HG03460 (cell line): ENCODE measurements around the gene IDI1.
"Not testable (repeated sequence)": the region's sequence is repeated elsewhere in the genome, so short reads cannot be mapped to it uniquely, and the experiment has no call there.

Experiments
- ATAC-seq: cut with Tn5 transposase; IDR thresholded peaks from one replicate; pipeline ENCODE4 v1.9.1; 2021; ENCODE audit not compliant: unreplicated experiment

Gene IDI1

DNA sequence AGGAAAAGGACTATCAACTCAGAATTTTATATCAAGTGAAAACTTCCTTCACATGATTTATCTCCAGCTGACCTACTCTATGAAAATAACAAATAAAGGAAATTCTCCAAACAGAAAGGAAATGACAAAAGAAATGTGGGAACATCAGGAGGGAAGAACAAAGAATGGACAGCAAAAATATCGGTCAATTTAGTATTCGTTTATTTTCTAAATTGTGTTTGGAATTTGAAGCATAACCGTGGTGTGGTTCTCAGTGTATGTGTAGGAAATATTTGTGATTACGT, 16.0 kb upstream of the IDI1 start:
- no peak for ATAC-seq

DNA sequence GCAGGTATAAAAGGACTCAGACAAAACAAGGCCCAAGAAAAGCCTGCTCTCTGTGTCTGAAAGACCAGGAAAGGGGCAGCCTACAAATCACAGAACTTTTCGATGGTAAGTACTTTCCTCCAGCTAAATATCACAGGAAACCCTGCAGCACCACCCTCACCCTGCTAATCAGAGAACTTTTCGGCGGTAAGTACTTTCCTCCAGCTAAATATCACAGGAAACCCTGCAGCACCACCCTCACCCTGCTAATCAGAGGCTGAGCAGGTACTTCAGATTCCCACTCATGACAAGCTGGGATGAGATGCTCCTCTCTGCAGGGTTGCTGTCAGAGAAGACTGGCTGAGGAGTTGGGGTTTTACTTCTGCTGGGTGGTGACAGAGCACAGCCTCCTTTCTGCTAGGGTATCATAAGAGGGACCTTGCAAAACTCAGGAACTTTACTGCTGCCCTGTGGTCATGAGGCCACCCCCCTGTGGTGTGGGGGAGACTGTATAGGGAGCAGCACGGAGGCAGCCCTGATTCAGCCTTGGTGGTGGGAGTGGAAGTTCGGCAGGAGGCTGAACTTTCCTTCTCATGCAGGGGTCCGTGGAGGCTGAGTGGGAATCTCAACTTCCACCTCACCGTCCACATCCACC, 14.4 kb upstream of the IDI1 start:
- ATAC-seq: no peak

DNA sequence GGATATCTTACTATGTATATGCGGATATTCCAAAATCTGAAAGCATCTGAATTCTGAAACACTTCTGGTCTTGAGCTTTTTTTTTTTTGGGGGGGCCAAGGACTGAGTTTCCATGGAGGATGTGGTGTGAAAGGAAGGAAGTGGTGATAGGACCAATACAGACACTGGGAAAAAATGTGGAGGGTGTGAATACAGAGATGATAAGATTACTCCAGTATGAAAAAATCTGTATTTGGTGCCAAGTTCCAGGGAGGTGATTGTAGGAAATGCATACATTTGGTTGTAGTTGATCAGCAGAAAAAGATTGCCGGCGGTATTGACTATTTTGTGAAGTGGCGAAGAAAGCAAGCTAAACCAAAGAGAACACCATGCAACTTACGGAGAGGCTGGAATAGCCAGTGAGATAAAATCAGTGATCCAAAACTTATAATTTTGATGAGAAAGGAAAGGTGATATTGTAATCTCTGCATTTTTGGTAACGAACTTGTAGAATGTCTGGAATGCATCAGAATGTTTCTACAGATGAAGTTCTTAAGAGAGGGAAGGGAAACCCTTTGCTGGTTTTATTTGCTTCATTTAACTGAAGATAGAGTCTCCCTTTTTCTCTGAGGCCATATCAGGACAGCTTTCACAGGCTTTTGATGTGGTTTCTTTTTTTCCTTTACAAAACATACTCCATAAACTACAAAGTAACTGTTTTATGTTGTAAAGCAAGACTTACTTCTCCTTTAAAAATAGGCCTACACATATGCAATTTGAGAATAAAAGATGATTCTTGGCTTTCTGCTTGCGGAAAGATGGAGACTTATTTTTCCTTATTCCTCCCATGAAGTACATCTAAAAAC, 13.2 kb upstream of the IDI1 start:
- ATAC-seq: no peak

DNA sequence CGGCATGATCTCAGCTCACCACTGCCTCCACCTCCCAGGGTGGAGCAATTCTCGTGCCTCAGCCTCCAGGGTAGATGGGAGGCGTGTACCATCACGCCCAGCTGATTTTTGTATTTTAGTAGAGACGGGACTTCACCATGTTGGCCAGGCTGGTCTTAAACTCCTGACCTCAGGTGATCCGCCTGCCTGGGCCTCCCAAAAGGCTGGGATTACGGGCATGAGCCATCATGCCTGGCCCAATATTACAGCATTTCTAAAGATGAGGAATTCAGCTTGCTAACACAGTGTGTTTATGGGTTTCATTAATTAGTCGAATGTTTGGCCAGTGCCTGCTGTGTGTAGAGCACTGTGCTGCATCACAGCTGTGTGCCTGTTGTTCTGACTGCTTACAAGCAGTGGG, 11.0 kb upstream of the IDI1 start:
- ATAC-seq: no peak

DNA sequence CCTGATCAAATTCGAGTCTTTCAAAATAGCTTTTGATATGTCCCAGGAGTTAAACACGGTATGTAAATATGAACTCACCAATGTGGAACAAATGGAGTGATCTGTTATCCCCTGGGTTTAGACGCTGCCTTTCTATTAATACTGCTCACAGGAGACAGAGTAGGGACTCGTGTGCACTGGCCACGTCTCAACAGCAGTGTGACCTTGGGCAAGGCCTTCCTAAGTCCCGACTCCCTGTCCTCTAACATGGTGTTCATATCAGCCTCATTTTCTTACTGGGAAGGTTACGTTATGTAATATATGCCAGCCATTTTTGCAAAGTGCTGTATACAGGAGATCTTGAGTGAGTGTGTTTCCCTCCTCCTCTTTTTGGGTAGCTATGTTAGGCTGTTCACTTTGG, 9.1 kb upstream of the IDI1 start:
- no peak for ATAC-seq

- peak; percentile 14 for ATAC-seq
These were observed 8.3 kb upstream of the IDI1 start for GRCh38 chr10:1057106-1057657.

DNA sequence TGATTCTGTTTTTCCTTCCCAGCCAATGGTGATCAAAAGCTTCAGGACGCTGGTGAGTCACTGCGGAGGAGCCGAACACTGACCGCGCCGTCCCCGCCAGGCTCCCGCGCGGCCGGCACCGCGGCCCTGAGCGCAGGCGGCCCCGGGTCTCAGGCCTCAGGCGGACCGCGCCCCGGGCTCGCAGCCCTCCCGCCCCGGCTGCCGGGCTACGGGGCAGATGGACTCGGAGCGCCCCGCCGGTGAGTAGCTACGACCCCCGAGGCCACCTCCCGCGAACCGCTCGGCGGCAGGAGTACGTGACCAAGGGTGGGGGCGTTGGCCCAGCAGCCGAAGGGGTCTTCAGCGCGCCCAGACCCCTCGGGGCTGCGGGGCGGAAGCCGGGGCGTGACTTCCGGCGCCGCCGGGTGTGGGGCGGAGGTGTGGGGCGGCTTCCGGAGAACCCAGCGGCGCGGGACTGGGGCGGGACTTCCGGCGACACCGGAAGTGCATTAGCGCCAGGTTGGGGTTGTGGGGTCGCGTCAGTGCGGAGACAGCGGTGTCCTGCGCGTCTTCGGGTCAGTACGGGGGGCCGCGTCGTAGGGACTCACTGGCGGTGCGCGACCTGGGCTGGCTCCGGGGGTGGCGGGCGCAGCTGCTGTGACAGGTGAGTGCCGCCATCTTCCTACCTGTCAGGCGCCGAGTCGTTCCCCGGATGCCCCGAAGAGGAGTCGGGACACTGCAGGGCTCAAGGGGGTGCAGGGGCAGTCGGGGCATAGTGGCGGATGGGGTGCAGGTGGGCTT, 7.6 kb upstream of the IDI1 start, which contains the start of gene WDR37:
Gene WDR37 (plus strand): TSS at position 60 of the 780 bp plus-strand sequence. CDS start 15,771 bp downstream, outside the sequence.
- peak; percentile 90 for ATAC-seq

- no peak for ATAC-seq
These were observed 5.8 kb upstream of the IDI1 start for GRCh38 chr10:1054684-1055083.

DNA sequence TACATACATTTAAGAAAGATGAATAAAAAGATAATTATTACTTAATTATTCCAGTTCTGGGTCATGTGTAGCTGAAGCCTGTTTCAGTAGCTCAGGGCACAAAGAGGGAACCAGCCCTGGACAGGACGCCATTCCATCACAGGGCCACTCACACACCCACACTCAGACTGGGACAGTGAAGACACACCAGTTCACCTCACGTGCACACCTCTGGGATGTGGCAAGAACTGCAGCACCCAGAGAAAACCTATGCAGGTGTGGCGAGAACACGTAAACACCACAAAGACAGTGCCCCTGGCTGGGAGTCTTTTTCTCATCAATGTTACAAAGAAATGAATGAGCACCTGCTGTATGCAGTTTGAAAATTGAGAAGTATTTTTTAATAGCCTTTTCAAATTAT, 1.6 kb upstream of the IDI1 start:
- ATAC-seq: no peak

DNA sequence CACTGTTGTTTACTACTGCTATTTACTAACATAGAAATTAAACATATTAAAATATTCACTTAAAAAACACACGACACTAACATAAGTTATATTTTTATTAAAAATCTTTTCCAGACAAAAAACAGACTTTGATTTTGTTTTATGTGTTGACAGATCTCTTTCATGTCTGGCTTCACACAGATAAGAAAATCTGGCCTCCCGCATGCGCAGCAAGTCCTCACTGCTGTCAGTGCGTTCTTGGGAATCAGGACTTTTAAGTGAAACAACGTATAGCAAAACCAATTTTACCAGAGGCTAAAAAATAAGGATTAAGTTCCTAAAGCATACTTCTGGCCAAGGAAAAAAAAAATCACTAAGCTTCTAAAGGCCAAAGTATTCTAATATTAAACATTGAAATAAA, 1.2 kb upstream of the IDI1 start:
- ATAC-seq: no peak

DNA sequence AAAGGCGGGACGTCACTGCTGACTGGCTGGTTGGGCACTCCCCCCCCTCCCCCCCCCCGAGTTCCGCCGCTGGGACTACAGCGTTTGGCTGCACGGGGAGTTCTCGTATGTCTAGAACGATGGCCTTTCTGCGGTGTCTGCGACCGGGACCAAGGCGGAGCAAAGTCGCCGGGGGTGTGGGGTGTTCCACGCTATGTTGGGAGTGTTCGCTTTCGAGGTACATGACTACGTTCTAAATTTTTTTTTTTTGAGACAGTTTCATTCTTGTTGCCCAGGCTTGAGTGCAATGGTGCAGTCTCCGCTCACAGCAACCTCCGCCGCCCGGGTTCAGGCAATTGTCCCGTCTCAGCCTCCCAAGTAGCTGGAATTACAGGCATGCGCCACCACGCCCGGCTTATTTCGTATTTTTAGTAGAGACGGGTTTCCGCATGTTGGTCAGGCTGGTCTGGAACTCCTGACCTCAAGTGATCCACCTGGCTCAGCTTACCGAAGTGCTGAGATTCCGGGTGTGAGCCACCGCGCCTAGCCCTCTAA, 573 bp upstream of the IDI1 start:
- ATAC-seq: no peak

DNA sequence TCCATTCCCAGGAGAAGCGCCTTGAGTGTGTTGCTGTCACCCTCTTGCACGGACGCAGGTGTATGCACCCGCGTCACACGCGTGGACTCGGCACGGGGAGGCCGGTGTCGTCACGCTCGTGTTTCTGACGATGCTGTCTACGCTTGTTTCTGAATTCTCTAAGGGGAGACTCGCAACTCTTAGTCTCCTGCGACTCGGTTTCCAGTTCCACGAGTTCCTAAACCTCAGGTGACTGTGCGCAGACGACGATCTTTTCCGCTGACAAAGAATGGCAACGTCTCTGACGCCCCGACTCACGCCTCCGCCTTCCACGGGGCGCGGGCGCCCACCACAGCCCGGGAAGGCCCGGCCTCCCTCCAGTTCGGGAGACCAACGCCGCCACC, 579 bp downstream of the IDI1 start:
- peak; percentile 4 for ATAC-seq

DNA sequence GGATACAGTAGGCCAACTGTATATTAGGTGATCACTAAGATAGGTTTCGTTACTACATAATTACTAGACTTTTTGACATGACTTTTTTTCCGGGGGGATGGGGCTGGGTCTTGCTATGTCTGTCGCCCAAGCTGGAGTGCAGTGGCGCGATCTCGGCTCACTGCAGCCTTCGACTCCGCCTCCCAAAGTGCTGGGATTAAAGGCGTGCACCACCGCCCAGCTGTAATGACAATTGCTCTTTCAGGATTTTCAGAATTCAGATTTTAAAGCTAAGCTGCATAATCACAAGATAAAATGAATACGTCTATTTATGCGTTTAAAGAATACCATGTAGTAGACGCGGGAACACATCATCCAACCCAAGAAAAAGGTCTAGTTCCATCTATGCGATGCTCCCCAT, 982 bp downstream of the IDI1 start:
- ATAC-seq: no peak

DNA sequence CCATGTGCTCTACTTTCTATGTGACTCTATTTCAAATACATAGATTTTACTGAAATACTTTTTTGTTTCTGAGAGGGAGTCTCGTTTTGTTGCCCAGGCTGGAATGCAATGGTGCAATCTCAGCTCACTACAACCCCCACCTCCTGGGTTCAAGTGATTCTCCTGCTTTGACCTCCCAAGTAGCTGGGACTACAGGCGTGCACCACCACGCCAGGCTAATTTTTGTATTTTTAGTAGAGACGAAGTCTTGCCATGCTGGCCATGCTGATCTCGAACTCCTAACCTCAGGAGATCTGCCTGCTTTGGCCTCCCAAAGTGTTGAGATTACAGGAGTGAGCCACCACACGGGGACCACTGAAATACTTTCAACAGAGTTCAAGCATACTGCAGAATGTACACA, 3.5 kb downstream of the IDI1 start:
- ATAC-seq: no peak

DNA sequence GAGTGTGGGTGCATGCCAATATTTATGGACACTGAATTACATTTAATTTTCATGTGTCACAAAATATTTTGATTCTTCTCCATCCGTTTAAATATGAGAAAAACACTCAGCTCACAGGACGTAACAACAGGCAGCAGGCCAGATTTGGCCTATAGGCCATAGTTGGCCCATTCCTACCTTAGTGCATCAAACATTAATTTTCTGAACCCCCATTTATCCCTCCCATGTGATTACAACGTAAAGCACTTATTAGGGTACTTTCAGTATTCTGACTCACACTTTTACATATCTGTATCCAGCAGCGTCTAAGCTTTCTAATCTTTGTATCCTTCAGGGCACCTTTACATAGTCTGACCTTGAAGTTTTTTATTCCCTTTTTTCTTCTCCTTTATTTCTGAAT, 4.0 kb downstream of the IDI1 start:
- ATAC-seq: no peak

- no peak for ATAC-seq
These were observed 4.8 kb downstream of the IDI1 start for GRCh38 chr10:1044146-1044545.

DNA sequence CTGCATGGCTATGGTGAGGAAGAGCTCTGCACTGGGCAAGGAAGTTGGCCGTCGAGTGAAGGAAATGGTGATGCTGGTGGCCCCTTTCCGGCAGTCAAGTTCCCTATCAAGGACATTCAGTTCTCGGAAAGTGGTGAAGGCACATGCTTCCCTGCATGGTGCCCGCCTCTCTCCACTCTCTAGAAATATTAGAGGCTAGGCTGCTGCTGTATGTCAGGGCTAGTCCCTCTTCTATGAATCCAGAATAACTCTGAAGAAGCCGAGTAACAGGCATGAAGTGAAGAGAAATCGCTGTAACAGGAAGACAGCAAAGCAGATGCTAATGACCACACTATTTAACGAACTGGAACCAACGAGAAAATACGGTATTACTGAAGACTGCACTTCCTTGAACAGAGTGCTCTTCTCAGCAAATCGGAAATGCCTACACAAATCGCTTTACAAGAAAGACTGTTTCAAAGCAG, 5.4 kb downstream of the IDI1 start:
- ATAC-seq: peak; percentile 63

GRCh38 chr10:1041514-1041913, 7.4 kb downstream of the IDI1 start:
- no peak for ATAC-seq

- ATAC-seq: no peak
These were observed 8.8 kb downstream of the IDI1 start for GRCh38 chr10:1040133-1040532.

GRCh38 chr10:1038769-1039168, 10.2 kb downstream of the IDI1 start:
- ATAC-seq: not testable (repeated sequence)

- ATAC-seq: no peak
These were observed 11.8 kb downstream of the IDI1 start for GRCh38 chr10:1037098-1037497.
